Nephron progenitor cell (in vitro differentiated cells): ENCODE results near the gene GPRC5C.

Source experiments
- DNase-seq: peaks from one replicate; pipeline ENCODE4 v3.0.0; 2021
- H3K27ac Mint-ChIP-seq: 2 replicates; pipeline ENCODE4 v1.8.0; 2021; ENCODE audit warnings: mild to moderate bottlenecking, moderate library complexity, mixed read lengths
- H3K27me3 Mint-ChIP-seq: 2 replicates; pipeline ENCODE4 v1.8.0; 2021; ENCODE audit warnings: mild to moderate bottlenecking, low read depth, mixed read lengths; ENCODE audit not compliant: poor library complexity
- H3K36me3 Mint-ChIP-seq: 2 replicates; pipeline ENCODE4 v1.8.0; 2021; ENCODE audit warnings: low read depth, mixed read lengths
- H3K4me1 Mint-ChIP-seq: 2 replicates; pipeline ENCODE4 v1.8.0; 2021; ENCODE audit warnings: mixed read lengths
- H3K4me3 Mint-ChIP-seq: 2 replicates; pipeline ENCODE4 v1.8.0; 2021; ENCODE audit warnings: mild to moderate bottlenecking, moderate library complexity, mixed read lengths
- H3K9me3 Mint-ChIP-seq: 2 replicates; pipeline ENCODE4 v1.8.0; 2021; ENCODE audit warnings: mild to moderate bottlenecking, moderate library complexity, mixed read lengths
- CTCF ChIP-seq: fragments of 200-600 bp; sonication (generic); IDR thresholded peaks from 2 replicates; pipeline ENCODE4 v1.5.0; 2021; ENCODE audit warnings: antibody characterized with exemption

Gene GPRC5C

GRCh38 chr17:74457146-74457819 is 25.4 kb downstream of the GPRC5C start:
- peaks cover 45% of the 10 kb centered on the region for H3K27me3 Mint-ChIP-seq
- TF ChIP-seq CTCF: peak; percentile 98
- no peaks in the 10 kb centered on the region for H3K36me3 Mint-ChIP-seq
- peak; percentile 84 for DNase-seq
- peak overlapping the region; percentile 67 for H3K27ac Mint-ChIP-seq
- peaks cover 45% of the 10 kb centered on the region for H3K4me1 Mint-ChIP-seq
- H3K9me3 Mint-ChIP-seq: no peaks in the 10 kb centered on the region
- peak overlapping the region; percentile 32 for H3K4me3 Mint-ChIP-seq

- H3K27ac Mint-ChIP-seq: no peak overlapping the region
- no peak for DNase-seq
- peaks cover 40% of the 10 kb centered on the region for H3K4me1 Mint-ChIP-seq
- H3K36me3 Mint-ChIP-seq: no peaks in the 10 kb centered on the region
- H3K4me3 Mint-ChIP-seq: no peak overlapping the region
- no peak for TF ChIP-seq CTCF
- no peaks in the 10 kb centered on the region for H3K9me3 Mint-ChIP-seq
- H3K27me3 Mint-ChIP-seq: peaks cover 42% of the 10 kb centered on the region
Observed at GRCh38 chr17:74457820-74458166, 25.9 kb downstream of the GPRC5C start.

- H3K36me3 Mint-ChIP-seq: no peaks in the 10 kb centered on the region
- no peak overlapping the region for H3K27ac Mint-ChIP-seq
- no peak for DNase-seq
- H3K4me3 Mint-ChIP-seq: no peak overlapping the region
- H3K9me3 Mint-ChIP-seq: no peaks in the 10 kb centered on the region
- H3K27me3 Mint-ChIP-seq: peaks cover 34% of the 10 kb centered on the region
- H3K4me1 Mint-ChIP-seq: peaks cover 33% of the 10 kb centered on the region
- TF ChIP-seq CTCF: no peak
Observed at GRCh38 chr17:74458835-74459234, 26.9 kb downstream of the GPRC5C start.

GRCh38 chr17:74459622-74460021 is 27.7 kb downstream of the GPRC5C start:
- DNase-seq: no peak
- no peak for TF ChIP-seq CTCF
- Mint-ChIP-seq H3K4me3 (no peak overlapping the region), H3K9me3 (no peaks in the 10 kb centered on the region), H3K4me1 (peaks cover 28% of the 10 kb centered on the region), H3K36me3 (no peaks in the 10 kb centered on the region), H3K27ac (no peak overlapping the region), H3K27me3 (peaks cover 34% of the 10 kb centered on the region)

GRCh38 chr17:74460241-74460640 is 28.4 kb downstream of the GPRC5C start:
- peaks cover 34% of the 10 kb centered on the region for H3K27me3 Mint-ChIP-seq
- H3K4me3 Mint-ChIP-seq: no peak overlapping the region
- H3K27ac Mint-ChIP-seq: no peak overlapping the region
- DNase-seq: no peak
- no peak for TF ChIP-seq CTCF
- H3K36me3 Mint-ChIP-seq: no peaks in the 10 kb centered on the region
- H3K4me1 Mint-ChIP-seq: peaks cover 22% of the 10 kb centered on the region
- no peaks in the 10 kb centered on the region for H3K9me3 Mint-ChIP-seq

GRCh38 chr17:74460996-74461395 is 29.1 kb downstream of the GPRC5C start:
- no peaks in the 10 kb centered on the region for H3K36me3 Mint-ChIP-seq
- no peaks in the 10 kb centered on the region for H3K9me3 Mint-ChIP-seq
- peaks cover 14% of the 10 kb centered on the region for H3K4me1 Mint-ChIP-seq
- no peak for DNase-seq
- no peak overlapping the region for H3K4me3 Mint-ChIP-seq
- peaks cover 34% of the 10 kb centered on the region for H3K27me3 Mint-ChIP-seq
- H3K27ac Mint-ChIP-seq: no peak overlapping the region
- TF ChIP-seq CTCF: no peak
